Metanephros (tissue), 1 donor: ENCODE measurements around the gene GCA. TPM values are rescaled to one million over a fixed set of nuclear protein-coding genes. Genes with fewer than 3 reads are reported as not detected.

Source experiments
- total RNA-seq: library from RNA; depleted of rRNA; stranded (reverse); fragments of >200 nt; gene quantifications from one replicate; pipeline ENCODE4 v1.2.3, GENCODE V29; 2014

GCA gene
- total RNA-seq = 40.6 TPM

GRCh38 chr2:162343824-162344616, at the start of gene GCA:
GCA (plus strand) TSS chr2:162344132; CDS start chr2:162344249, 117 bp downstream.

GRCh38 chr2:162318328-162319180, 25.4 kb upstream of the GCA start, which contains the start of gene IFIH1:
IFIH1 (minus strand) TSS chr2:162318684; CDS start chr2:162318307, 377 bp downstream.

Other genes with a start within 250 kb of the GCA start
- gene GCG, start 191.9 kb upstream of the GCA start, total RNA-seq = not detected
- 17.2 TPM for gene FAP, start 100.7 kb upstream of the GCA start, total RNA-seq
- gene IFIH1, start 25.4 kb upstream of the GCA start, total RNA-seq = 7.6 TPM